NB4 (cell line): ENCODE results near the gene RAB30.
"Not testable (repeated sequence)": the region's sequence is repeated elsewhere in the genome, so short reads cannot be mapped to it uniquely, and the experiment has no call there.

ENCODE experiments used
- DNase-seq: peaks from one replicate; pipeline ENCODE4 v3.0.0; 2010; ENCODE audit warnings: low read depth
- H3K4me3 ChIP-seq: one replicate; pipeline ENCODE4 v1.5.1; 2011; ENCODE audit warnings: mild to moderate bottlenecking, low read depth, low read length, moderate library complexity
- MYC ChIP-seq: IDR thresholded peaks from 2 replicates; pipeline ENCODE4 v1.6.1; 2011; ENCODE audit warnings: low read depth, low read length
- POLR2A ChIP-seq: IDR thresholded peaks from 2 replicates; pipeline ENCODE4 v1.6.1; 2011; ENCODE audit warnings: mild to moderate bottlenecking; ENCODE audit not compliant: insufficient read length; ENCODE audit errors: extremely low read depth
- TF ChIP-seq, protein P1 (sequence below): IDR thresholded peaks from one replicate; pipeline ENCODE4 v1.5.1; 2012; ENCODE audit warnings: low read depth, low read length
- TF ChIP-seq, protein P2 (sequence below): IDR thresholded peaks from 2 replicates; pipeline ENCODE4 v1.6.1; 2011; ENCODE audit warnings: low read depth, low read length

Gene RAB30

DNA sequence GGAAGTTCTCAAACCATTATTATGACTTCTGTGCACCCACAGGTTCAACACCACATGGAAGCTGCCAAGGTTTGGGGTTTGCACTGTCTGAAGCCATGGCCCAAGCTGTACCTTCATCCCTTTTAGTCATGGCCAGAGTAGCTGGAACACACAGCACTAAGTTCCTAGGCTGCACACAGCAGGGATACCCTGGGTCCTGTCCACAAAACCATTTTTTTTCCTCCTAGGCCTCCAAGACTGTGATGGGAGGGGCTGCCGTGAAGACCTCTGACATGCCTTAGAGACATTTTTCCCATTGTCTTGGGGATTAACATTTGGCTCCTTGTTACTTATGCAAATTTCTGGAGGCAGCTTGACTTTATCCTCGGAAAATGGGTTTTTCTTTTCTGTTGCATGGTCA lies 127.5 kb downstream of the RAB30 start:
- no peak overlapping the region for H3K4me3 ChIP-seq
- TF ChIP-seq, protein P1, sequence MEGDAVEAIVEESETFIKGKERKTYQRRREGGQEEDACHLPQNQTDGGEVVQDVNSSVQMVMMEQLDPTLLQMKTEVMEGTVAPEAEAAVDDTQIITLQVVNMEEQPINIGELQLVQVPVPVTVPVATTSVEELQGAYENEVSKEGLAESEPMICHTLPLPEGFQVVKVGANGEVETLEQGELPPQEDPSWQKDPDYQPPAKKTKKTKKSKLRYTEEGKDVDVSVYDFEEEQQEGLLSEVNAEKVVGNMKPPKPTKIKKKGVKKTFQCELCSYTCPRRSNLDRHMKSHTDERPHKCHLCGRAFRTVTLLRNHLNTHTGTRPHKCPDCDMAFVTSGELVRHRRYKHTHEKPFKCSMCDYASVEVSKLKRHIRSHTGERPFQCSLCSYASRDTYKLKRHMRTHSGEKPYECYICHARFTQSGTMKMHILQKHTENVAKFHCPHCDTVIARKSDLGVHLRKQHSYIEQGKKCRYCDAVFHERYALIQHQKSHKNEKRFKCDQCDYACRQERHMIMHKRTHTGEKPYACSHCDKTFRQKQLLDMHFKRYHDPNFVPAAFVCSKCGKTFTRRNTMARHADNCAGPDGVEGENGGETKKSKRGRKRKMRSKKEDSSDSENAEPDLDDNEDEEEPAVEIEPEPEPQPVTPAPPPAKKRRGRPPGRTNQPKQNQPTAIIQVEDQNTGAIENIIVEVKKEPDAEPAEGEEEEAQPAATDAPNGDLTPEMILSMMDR, result no peak
- TF ChIP-seq, protein P2, sequence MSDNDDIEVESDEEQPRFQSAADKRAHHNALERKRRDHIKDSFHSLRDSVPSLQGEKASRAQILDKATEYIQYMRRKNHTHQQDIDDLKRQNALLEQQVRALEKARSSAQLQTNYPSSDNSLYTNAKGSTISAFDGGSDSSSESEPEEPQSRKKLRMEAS, result no peak
- TF ChIP-seq MYC, result no peak
- TF ChIP-seq POLR2A, result no peak
- DNase-seq, result no peak

DNA sequence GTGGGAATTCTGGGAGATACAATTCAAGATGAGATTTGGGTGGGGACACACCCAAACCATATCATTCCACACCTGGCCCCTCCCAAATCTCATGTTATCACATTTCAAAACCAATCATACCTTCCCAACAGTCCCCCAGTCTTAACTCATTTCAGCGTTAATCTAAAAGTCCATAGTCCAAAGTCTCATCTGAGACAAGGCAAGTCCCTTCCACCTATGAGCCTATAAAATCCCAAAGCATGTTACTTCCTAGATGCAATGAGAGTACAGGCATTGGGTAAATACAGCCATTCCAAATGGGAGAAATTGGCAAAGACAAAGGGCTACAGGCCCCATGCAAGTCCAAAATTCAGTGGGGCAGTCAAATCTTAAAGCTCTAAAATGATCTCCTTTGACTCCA lies 128.3 kb downstream of the RAB30 start:
- not testable (repeated sequence) for H3K4me3 ChIP-seq, DNase-seq

DNA sequence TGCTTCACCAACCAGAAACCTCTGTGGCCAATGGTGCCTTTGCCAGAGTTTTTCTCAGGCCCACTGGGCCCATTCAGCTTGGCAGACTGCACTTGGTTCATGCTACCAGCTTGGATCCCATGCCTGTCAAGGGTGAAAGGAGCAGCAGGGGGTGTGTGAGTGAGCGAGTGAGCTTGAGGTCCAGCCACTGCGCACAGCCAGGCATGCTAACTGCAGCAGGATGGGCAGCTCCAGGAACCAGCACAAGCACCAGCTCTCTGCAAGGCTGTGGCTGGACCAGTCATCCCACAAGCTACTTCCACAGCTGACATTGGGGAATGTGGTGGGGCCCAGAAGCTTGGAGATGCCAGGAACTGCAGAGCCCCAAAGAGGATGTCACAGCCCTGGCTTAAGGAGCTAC lies 129.3 kb downstream of the RAB30 start:
- DNase-seq, result no peak
- TF ChIP-seq, protein P1, result no peak
- TF ChIP-seq POLR2A (no peak), MYC (no peak)
- TF ChIP-seq, protein P2, result no peak
- H3K4me3 ChIP-seq, result no peak overlapping the region

DNA sequence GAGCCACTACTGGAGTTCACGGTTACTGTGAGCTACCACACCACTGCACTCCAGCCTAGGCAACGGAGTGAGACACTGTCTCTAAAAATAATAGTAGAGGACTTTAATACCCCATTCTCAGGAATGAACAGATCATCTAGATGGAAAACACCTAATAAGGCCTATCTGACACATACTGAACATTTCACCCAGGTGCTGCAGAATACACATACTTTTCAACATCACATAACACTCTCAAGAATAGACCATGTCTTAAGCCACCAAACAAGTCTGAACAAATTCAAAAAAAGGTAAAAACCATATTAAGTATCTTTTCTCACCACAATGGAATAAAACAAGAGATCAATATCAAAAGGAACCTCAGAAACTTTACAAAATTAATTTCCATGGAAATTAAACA lies 132.2 kb downstream of the RAB30 start:
- no peak for DNase-seq
- TF ChIP-seq POLR2A, result no peak
- TF ChIP-seq, protein P1, result no peak
- TF ChIP-seq, protein P2, result no peak
- no peak for TF ChIP-seq MYC
- no peak overlapping the region for H3K4me3 ChIP-seq

DNA sequence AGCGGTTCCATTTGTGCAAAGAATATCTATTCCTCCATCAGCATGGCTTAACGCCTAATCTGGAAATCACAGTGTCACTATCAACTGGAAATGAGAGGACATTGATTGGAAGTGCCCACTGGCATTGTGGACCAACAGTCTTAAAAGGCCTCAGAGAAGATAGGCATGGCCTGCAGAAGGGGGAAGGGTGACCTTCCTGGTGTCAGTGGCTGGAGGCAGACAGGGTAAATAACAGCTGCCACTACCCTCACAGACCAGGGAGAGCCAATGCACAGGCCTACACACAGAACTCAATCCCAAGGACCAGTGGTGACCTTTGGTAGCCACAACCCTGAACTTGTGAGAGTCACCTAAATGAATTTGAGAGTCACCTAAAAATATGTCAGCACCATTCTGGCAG lies 134.1 kb downstream of the RAB30 start:
- DNase-seq, result no peak
- TF ChIP-seq POLR2A, result no peak
- H3K4me3 ChIP-seq, result no peak overlapping the region

DNA sequence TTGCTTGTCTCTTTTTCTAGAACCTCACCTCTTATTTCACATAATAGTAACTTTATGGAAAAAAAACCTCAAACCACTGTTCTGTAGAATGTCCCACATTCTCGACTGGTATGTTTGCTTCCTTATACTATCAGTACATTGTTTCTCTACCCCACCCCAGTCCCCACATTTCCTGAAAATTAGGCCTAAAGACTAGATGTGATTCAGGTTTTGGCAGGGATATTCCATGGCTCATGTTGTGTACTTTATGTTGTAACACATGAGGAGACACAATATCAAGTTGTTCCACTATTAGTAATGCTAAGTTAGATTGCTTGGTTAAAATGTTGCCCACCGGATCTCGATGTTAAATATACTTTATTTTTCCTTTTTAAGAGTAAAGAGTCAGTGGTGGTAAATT lies 135.4 kb downstream of the RAB30 start:
- no peak for DNase-seq
- H3K4me3 ChIP-seq, result no peak overlapping the region
- TF ChIP-seq, protein P2, result no peak
- TF ChIP-seq, protein P1, result no peak
- TF ChIP-seq MYC (no peak), POLR2A (no peak)

DNA sequence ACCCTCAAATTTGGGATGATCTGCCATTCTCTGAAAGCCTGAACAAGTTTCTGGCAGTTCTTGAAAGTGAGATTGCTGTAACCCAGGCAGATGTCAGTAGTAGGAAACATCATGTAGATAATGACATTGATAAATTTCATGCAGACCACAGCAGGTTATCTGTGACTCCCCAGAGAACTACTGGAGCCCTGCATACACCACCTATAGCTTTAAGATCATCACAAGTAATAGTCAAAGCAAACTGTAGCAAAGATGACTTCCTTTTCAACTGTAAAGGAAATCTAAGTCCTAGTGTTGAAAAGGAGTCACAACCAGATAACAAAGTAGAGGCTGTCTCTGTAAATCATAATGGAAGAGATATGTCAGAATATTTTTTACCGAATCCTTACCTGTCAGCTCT lies 139.1 kb downstream of the RAB30 start:
- no peak overlapping the region for H3K4me3 ChIP-seq
- TF ChIP-seq, protein P2, result no peak
- DNase-seq, result no peak

DNA sequence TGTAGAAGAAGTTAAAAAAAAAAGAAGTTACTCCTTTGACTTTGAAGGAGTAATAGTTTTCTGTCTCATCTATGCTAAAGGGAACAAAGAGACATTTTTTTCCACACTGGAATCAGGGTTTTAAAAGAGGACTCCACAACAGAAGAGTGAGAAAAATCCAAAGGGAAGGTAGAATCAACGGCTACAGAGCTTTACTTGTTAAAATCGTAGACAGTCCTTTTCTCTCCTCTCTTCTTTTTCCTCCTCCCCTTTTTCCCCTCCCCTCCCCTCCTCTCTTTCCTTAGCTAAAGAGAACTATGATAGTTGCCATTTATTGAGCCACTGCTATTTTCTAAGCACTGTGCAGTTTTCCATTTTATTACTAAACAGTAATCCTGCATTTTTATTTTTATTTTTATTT lies 141.0 kb downstream of the RAB30 start:
- no peak for DNase-seq
- no peak for TF ChIP-seq POLR2A
- TF ChIP-seq, protein P2, result no peak
- TF ChIP-seq, protein P1, result no peak
- no peak for TF ChIP-seq MYC

More for the DNA sequence above, 141.0 kb downstream of the RAB30 start:
- no peak overlapping the region for H3K4me3 ChIP-seq
